ENCODE measurements around the gene KIT.

The KIT gene

DNA sequence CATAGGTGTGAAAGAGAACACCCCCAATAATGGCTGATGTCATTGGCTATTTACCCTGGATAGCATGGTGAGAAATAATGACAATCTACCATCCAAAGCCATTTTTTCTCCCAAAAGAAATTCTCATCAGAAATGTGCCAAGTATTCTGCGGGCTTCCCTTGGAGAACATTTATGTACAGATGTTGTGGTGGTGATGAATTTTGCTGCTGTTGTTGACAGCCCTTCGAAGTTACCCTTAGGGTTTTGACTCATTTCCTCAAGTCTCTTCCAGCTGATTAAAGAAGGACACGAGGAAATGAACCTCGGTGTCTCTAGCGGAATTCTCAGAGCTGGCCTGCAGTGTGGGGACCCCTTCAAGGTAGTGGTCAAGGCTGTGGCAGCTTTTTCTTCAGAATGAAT, 3.4 kb downstream of the KIT start:
- DNase-seq (ENCODE audit: low read depth) = peak; percentile 96

DNA sequence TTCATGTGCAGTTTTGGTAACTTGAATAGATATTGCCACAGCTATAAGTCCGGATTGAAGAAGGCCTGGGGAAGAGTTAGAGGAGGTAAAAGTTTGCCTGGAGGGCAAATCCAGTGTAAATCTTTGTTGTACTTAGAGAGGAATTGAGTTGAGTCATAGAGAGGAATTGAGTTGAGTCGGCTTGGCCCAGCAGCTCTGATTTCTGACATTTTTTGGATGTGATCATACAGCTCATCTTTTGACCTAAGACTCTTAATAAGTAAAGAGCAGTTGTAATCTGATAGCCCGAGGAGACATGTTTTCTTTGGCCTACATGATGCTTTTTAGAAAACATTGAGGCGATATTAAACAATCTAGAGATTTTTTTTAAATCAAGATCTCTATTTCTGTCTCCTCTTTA, 3.9 kb downstream of the KIT start:
- peak; percentile 100 for DNase-seq (ENCODE audit: low read depth)

DNA sequence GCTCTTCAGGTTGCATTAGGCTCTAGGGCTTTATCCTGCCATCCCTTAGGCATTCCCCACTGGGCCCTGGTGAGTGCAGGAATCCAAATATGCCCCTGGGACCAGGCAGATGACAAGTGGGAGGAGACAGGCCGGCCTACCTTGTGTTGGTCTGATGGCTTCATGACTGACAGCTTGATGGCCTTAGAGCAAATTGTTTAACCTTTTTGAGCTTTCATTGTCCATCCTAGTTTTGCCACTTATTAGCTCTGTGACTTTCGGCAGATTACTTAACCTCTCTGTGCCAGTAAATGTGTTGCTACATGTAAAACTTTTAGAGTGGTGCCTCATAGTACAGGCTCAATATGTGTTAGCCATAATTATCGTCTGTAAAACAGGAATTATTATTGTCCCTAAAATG, 4.4 kb downstream of the KIT start:
- no peak for DNase-seq (ENCODE audit: low read depth)

DNA sequence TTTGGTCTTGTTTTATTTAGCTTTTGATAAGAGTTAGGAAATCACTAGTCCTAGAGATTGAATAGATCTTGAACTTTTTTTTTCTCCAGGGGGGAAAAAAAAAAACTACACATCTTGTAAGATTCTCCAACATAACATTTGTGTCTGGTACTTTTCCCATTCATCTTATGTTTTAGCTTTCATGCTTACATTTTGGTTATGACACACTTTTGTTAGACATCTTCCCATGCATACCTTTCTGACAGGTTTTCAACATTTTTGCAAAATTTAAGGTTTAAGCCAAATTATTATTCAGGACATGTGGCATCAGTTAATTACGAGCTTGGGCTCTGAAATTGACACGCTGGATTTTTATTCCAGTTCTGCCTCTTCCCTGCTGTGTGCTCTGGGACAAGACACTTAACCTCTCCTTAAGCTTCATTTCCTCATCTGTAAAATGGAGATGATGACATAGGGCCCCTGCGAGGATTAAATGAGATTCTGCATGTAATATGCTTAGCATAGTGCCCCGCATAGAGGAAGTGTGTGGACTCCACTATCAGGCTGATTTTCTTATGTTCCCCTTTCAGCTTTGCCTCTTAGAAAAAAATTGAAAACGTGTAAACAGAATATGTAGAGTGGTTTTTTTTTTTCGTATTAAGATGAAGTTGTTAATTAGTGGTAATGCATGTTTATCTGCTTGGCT, 5.3 kb downstream of the KIT start:
- peak; percentile 17 for DNase-seq (ENCODE audit: low read depth)

DNA sequence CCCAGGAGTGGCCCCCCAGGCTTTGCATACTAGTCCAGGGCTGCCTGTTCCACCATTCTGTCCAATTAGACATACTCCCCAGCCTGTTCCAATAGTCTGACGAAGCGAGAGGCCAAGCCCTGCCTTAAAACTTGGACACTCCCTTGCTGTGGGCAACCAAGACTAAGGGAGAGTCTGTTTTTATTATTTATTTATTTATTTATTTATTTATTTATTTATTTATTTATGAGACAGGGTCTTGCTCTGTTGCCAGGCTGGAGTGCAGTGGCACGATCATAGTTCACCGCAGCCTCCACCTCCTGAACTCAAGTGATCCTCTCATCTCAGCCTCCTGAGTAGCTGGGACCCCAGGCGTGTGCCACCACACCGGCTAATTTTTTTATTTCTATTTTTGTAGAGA, 6.6 kb downstream of the KIT start:
- no peak for DNase-seq (ENCODE audit: low read depth)

DNA sequence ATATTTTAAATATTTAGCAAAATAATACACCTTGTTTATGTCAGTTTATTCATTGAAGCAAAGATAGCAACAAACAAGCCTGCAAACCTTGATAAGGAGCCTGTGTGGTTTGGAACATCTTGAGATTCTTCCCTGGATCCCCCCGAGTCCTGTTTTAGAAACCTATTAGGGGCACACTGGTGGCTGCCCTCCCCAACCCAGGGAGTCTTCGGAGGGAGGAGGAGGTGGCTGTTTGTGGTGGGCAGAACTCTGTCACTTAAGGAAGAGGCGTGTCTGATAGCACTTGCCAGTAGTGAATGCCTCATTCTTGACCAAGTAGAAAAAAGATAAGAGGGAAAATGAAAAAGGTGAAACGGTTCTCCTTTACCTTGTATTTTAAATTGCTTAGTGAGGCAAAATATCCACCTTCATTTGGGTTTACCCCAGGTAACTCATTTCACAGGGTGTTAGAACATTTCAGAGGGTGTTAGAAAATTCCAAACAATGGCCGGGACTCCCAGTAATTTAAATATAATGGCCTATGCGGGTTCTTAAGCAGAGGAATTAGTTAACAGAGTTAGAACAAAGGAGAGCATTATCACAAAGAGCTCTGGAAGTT, 10.4 kb downstream of the KIT start:
- no peak for DNase-seq (ENCODE audit: low read depth)

DNA sequence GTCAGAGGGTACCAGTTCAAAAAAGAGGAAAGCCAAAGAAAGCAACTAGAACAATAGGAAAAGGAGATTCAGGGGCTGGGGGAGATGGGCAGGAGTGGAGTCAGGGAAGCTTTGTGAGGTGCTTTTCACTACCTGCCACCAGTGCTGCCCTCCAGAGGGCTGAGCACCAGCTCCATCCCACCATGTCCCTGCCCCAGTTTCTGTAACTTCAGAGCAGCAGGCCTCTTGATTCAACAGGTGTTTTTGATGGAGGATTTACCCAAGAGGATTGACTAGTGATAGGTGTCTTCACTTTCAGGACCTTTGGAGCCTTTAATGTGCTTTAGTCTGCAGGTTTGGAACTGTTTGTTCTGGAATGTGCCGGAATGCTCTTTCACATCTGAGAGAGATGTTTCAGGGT, 12.1 kb downstream of the KIT start:
- no peak for DNase-seq (ENCODE audit: low read depth)

DNA sequence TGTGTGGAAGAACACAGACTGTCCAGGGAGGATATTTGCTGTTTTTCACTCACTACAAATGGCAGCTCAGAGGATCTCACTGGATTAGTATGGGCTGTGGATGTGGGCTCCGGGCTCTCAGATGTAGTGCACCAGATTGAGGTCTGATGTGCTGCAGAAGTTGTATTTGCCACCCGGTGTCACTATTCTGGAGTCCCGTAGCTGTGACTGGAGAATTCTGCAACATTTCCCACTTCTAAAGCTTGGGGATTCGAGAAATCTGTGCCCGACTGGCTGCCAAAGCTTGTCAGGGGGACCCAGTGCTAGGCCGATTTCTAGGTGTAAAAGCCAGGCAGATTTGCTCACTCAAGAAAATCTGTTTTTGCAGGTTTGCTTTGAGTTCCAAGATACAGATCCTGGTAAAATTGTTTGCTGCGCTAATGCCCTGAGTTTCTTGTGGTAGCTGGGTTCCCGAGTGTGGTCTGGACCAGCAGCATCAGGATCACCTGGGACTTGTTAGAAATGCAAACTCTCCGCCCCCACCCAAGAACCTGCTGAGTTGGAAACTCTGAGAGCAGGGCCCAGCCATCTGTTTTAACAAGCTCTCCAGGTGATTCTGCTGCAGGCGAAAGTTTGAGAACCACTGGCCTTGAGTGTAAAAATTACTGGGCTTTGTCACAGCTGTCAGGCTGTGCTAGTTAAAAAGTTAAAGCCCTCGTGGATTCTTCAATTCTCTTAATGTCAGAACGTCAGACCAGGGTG, 18.1 kb downstream of the KIT start:
- DNase-seq (ENCODE audit: low read depth) = no peak

DNA sequence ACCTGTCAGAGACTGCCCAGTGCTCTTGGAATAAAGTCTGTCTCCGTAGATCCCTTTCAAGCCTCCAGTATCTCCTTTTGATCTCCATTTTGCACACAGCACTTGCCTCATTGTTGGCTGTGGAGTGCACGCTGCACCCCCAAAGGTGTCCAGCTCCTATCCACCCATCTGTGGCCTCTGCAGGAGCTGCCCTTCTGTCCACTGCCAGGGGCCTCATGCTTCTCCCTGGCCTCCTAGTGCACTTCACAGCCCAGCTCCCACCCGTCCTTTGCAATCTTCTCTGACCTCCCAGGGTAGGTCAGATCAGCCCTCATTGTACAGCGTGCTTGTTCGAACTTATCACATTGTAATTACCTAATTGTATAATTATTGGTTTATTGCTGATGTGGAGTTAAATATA, 18.9 kb downstream of the KIT start:
- no peak for DNase-seq (ENCODE audit: low read depth)

DNA sequence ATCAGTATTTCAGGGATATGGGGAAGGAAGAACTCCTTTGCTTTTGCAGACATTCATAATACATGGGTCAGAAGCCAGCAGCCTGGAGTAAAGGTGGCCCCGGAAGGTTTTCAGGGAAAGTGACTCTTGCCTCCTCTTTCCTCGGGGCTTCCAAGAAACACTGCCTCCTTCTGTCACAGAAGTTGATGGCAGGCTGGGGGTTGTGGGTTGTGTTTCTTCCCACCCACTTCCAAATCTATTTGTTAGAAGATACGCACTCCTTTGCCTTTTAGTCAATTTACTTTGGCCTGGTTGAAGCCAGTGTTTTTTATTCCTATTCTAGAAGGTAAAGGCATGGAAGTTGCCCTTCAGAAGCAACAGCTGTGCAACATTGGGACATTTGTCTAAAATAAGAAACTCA, 19.7 kb downstream of the KIT start:
- no peak for DNase-seq (ENCODE audit: low read depth)

DNA sequence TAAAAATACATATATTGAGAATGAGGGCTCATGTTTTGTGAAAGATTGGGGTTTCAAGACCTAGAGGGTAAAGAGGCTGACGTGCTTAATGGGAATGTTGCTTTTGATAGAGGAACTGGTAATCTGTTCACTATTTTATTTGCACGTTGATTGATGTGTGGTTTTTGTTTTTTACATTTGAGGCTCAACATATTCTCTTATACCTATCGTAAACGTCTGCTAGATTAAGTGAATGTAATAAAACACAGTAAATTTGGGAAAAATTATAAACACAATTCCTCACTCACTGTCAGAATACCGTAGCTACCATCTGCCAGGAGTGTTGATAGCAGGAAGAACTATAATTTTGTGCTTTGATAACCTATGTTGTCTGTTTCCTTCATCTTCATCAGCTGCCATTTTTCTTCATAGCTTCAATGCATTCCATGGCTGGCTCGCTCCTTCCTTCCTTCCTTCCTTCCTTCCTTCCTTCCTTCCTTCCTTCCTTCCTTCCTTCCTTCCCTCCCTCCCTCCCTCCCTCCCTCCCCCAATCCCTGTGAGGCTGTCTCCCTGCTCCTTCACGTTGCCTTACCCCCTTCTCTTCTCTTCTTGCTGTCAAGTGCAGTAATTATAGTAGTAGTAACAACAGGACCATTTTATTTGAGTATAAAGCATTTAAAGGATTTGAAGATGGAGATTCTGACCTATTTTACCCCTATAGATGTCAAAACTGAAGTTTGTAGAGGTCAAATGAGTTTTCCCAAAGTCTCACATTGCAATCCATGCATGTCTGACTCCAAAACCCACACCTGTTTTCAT, 20.3 kb downstream of the KIT start:
- no peak for DNase-seq (ENCODE audit: low read depth)

DNA sequence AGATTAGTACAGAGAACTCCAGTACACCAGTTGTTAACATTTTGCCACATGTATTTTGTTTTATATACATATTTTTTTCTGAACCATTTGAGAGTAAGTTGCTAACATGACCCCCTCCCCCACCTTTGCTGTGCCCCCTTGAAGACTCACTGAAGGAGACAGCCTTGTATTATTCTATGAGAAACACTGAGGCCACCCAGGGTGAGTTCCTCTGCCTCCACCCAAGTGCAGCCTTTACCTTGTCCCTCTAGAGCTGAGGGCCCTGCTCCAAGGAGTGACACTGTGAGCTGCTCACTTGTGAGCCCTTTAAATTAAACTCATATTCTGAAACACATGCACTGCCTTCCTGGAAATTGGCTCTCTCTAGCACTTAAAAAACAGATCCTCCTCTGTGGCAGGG, 21.1 kb downstream of the KIT start:
- DNase-seq (ENCODE audit: low read depth) = no peak

DNA sequence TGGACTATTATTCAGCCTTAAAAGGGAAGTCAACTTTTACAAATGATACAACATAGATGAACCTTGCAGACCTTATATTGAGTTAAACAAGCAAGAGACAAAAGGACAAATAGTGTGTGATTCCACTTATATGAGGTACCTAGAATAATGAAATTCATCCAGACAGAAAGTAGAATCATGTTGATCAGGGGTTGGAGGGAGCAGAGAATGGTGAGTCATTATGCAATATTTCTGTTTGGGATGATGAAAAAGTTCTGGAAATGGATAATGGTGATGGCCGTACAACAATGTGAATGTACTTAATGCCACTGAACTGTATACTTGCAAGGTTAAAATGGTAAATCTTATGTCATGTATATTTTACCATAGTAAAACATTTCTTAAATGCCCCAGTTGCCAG, 22.1 kb downstream of the KIT start:
- DNase-seq (ENCODE audit: low read depth) = no peak

DNA sequence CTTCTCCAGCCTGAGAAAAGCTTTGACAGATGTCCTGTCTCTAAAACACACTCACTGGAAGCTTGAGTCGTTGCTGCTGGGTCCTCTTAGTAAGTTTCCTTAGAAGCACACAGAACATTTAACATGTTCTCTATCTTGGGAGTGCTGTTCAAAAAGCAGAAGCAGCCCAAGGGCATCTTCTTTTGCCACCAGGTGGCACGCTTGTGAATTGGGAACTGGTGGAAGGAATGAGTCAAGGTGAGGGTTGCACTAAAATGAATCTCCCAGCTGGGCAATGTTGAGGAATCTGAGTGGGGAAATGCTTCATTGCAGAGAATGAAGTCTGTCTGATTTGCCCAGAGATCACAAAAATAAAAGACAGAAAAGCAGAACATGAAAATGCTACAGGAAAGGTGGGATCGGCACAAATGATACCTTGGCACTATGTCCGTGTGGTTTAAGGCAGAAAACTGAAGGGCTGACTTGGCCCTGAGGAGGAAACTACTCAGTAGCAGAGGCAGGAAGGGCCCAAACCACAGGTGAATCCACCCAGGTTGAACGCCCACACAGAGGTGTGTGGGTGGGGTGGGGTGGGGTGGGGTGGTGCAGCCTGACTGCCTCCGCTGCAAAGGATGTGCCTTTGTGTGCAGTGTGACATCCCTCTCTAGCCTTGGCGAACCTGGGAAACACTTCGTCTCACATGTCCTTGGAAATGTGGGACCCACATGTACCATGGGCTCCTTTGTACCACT, 26.0 kb downstream of the KIT start:
- DNase-seq (ENCODE audit: low read depth) = peak; percentile 25

DNA sequence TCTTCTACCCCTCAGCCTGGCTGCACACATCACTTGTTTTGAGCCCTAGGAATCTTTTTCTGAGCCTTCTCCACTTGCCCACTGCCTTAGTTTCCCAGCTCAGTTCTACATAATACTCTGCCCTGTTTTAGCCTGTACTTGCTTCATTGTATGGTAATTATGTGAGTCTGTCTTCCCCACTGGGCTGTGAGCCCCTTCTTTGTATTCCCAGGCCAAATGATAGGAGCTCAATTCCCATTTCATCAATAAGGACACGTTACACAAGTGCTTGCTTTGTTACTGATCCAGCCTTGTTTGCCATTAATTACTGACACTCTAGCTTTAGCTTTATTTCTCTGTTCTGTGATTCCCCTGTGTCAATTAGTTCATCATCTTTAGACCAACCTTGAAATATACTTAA, 28.1 kb downstream of the KIT start:
- DNase-seq (ENCODE audit: low read depth) = no peak

DNA sequence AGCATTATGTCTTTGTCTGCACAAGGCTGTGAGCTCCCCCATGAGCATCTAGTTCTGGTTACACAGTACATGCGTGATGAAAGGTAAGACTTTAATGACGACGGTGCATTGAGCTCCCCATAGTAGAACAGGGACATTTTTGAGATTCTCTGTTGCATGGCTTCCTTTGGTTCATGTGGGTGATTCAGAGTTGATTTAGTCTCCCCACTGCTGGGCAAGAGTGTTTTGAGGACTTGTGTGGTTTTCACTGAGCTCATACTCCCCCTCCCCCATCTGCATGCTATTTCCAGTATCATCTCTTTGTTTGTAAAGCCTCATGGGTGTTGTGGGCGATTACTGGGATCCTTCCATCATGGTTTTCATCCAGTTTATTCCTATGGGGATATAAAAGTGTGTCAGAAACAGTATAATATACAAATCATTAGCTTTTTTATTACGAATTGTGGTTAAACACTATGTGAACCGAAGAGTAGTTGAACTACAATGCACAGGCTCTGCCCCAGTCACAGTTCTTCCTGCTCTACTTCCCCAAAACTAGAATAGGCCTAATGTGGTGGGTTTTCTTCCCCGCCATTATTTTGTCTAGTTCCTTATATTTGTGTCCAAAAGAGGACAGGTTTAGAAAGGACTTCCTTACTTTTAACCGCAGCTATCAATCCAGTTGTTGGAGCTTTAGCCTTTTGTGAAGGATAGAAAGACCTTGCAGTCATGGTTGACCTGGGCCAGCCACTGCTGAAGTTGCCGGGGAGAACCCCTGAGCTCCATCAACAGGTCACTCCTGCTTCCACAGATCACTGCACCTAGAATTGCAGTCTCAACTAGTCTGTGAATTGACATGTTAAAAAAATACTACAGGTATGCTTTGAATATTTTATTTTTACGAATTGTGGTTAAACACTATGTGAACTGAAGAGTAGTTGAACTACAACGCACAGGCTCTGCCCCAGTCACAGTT, 30.4 kb downstream of the KIT start:
- peak; percentile 74 for DNase-seq (ENCODE audit: low read depth)

DNA sequence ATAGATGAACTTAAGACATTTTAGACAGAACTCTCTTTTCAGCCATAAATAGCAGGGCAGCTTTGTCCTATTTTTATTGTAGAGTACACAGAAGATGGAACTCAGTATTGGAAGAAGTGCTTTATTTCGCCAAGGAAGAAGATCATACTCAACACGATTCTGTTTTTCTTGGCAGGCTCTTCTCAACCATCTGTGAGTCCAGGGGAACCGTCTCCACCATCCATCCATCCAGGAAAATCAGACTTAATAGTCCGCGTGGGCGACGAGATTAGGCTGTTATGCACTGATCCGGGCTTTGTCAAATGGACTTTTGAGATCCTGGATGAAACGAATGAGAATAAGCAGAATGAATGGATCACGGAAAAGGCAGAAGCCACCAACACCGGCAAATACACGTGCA, 37.6 kb downstream of the KIT start:
- DNase-seq (ENCODE audit: low read depth) = no peak

DNA sequence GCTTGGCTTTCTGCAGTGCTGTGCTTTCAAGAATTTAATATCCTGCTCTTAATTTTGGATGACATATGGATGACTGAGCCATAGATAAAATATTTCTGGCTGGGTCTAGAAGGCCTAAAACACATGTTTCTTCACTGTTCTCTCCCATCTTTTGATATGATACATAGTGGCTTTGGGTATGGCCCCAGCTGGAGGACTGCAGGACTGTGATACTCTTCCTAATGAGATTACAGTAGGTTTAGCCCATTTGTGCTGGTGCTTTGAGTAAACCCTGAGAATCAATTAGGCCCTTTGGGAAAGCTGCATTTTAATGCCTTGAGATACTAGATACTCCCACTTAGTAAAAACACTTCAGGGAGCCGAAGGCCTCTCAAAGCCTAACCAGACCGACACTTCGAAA, 38.0 kb downstream of the KIT start:
- DNase-seq (ENCODE audit: low read depth) = no peak

DNA sequence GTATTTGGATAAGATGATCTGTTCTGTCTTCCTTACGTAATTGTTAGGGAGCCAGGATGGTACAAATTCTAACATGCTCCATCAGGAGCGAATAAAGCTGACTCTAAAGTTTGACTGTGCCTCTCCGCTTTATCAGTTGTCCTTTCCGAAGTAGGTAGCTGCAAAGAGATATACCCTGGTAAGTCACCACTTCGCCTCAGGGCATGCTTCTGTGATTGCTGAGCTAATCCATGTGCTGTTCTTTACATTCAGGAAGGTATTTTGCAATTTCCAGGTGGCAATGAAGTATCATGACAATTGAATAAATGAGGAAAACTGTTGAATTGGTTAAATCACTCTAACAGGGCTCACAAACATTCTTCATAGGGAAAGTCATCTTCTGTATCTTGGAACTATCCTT, 38.9 kb downstream of the KIT start:
- DNase-seq (ENCODE audit: low read depth) = no peak

DNA sequence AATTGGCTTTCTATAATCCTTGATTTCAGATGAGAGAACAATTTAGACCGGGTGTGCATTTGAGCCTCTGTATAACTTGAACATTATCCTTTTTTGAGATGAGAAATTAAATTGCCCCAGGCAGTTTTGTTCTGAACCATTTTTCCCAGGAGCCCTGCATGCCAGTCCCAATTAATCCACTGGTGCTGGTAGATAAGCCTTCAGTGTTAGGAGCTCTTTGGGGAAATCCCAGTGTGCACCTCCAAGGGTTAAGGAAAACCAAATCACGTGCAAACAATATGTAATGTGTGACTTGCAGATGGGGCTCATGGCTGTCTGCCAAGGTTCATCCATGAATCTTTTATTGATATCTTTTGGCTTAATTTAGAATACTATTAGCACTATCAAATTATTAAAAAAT, 43.2 kb downstream of the KIT start:
- DNase-seq (ENCODE audit: low read depth) = no peak

DNA sequence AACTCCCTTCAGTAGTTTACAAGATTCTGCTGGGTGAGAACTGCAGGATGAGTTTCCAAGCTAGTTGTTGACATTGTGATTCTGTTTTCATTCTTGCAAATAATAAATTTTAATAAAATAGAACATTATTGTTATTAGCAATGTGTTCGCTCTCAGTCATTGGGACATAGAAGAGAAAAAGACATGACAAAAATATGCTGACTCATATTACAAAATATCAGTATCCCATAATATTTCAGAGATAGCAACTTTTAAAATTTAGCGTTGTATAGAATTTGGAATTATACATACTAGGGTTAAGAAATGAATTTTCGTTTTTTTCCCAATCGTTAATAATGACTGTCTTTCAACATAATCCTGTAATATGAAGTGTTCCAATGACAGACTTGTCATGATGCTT, 45.4 kb downstream of the KIT start:
- DNase-seq (ENCODE audit: low read depth) = no peak
